Measurements from ENCODE around the gene CENPH.
A peak's percentile ranks its signal among the peaks of the same experiment; 100 is the strongest.
"Not testable (repeated sequence)": the region's sequence is repeated elsewhere in the genome, so short reads cannot be mapped to it uniquely, and the experiment has no call there.

Gene CENPH

DNA sequence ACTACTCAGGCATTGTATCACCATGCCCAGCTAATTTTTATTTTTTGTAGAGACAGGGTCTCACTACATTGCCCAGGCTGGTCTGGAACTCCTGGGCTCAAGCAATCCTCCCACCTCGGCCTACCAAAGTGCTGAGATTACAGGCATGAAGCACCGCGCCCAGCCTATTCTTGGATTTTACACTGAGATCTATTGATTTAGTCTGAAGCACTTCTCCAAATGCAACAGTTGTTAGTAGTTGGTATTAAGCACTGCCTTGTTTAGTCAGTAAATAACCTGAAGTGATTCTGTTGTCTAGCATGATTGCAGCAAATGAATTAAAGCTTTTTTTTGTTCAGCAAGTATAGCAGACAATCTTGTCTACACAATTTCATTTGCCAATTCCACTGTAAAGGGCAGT lies 31.3 kb upstream of the CENPH start:
- TF ChIP-seq CTCF (IDR thresholded peaks at IDR 0.05; ENCODE audit: low read depth, low read length) = no peak
- DNase-seq (ENCODE audit: extremely low read depth, low read depth) = no peak

- TF ChIP-seq CTCF (IDR thresholded peaks at IDR 0.05; ENCODE audit: low read depth, low read length) = no peak
- no peak for DNase-seq (ENCODE audit: extremely low read depth, low read depth)
These were observed 28.7 kb upstream of the CENPH start for GRCh38 chr5:69160651-69161050.

DNA sequence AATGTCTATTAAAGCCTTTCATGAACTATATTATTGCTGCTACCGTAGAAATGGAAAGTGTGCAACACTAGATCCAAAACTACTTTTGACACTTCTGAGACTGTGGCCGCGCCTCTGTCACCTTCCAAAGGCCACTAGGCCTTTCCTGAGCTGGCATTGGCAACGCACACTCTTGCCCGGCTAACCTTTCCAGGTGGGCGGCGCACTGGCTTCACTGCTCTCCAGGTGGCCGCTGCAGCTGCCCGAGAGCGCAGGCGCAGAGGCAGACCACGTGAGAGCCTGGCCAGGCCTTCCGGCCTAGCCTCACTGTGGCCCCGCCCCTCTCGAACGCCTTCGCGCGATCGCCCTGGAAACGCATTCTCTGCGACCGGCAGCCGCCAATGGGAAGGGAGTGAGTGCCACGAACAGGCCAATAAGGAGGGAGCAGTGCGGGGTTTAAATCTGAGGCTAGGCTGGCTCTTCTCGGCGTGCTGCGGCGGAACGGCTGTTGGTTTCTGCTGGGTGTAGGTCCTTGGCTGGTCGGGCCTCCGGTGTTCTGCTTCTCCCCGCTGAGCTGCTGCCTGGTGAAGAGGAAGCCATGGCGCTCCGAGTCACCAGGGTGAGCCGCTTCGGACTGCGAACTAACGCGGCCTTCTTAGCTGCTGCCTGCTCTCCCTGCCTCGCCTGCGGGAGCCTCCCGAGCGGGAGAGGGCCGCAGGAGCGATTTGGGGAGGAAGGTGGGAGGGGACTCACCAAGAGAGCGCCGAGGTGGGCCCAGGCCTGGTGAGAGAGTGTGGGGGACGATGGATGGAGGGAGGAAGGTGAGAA lies 22.5 kb upstream of the CENPH start, which contains the start of gene CCNB1:
Gene CCNB1, plus strand, starts transcription at position 465 of the 807 bp plus-strand sequence. Its CDS starts 113 bp downstream, at position 578.
- peak; percentile 86 for DNase-seq (ENCODE audit: extremely low read depth, low read depth)
- no peak; the same call in 1 of the 2 replicates for TF ChIP-seq CTCF (IDR thresholded peaks at IDR 0.05; ENCODE audit: low read depth, low read length)

GRCh38 chr5:69167493-69167855 lies 21.9 kb upstream of the CENPH start:
- no peak for TF ChIP-seq CTCF (IDR thresholded peaks at IDR 0.05; ENCODE audit: low read depth, low read length)
- no peak for DNase-seq (ENCODE audit: extremely low read depth, low read depth)

GRCh38 chr5:69167929-69168328 lies 21.5 kb upstream of the CENPH start:
- TF ChIP-seq CTCF (IDR thresholded peaks at IDR 0.05; ENCODE audit: low read depth, low read length) = no peak
- no peak for DNase-seq (ENCODE audit: extremely low read depth, low read depth)

DNA sequence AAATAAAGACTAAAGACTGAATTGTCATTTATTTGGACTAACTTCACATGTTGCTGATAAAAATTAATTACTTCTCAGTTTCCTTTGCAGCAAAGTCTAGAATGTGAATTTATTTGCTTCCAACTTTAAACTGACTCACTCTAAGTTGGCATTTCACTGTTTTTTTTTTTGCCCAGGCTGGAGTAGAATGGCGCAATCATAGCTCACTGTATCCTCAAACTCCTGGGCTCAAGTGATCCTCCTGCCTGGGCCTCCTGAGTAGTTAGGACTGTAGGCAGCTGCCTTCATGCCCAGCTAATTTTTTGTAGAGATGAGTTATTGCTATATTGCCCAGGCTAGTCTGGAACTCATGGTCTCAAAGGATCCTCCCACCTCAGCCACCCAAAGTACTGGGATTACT lies 18.9 kb upstream of the CENPH start:
- TF ChIP-seq CTCF (IDR thresholded peaks at IDR 0.05; ENCODE audit: low read depth, low read length) = no peak
- no peak for DNase-seq (ENCODE audit: extremely low read depth, low read depth)

DNA sequence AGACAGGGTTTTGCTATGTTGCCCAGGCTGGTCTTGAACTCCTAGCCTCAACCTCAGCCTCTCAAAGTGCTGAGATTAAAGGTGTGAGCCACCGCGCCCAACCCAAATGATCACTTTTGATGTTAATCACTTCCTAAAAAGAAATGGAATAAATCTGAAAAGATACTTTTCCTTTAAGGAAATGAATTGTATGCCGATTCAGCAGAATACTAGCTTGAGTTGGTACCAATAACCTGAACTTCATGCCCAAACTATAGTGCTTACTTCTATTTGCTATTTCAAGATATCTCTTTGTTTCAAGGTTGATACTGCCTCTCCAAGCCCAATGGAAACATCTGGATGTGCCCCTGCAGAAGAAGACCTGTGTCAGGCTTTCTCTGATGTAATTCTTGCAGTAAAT lies 18.4 kb upstream of the CENPH start:
- no peak for TF ChIP-seq CTCF (IDR thresholded peaks at IDR 0.05; ENCODE audit: low read depth, low read length)
- DNase-seq (ENCODE audit: extremely low read depth, low read depth) = no peak

DNA sequence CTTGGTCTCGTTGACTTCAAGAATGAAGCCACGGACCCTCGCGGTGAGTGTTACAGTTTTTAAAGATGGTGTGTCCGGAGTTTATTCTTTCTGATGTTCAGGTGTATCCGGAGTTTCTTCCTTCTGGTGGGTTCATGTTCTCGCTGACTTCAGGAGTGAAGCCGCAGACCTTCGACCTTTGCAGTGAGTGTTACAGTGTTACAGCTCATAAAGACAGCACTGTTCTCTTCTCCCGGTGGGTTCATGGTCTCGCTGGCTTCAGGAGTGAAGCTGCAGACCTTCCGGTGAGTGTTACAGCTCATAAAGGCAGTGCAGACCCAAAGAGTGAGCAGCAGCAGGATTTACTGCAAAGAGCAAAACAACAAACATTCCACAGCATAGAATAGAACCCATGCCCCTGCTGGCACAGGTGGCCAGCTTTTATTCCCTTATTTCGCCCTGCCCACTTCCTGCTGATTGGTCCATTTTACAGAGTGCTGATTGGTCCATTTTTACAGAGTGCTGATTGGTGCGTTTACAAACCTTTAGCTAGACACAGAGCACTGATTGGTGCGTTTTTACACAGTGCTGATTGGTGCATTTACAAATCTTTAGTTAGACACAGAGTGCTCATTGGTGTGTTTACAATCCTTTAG lies 7.6 kb upstream of the CENPH start:
- DNase-seq (ENCODE audit: extremely low read depth, low read depth) = not testable (repeated sequence)

All from AG09319 (cell line).